ENCODE results near the gene SLC3A2. TPM values are rescaled to one million over a fixed set of nuclear protein-coding genes. Genes with fewer than 3 reads are reported as not detected.

Gene SLC3A2
- total and polyA plus RNA-seq, 2 of the 13 experiments (the other 11 are each of a cell fraction or from before 2014, with no cell fraction given) = 213 to 226 TPM

DNA sequence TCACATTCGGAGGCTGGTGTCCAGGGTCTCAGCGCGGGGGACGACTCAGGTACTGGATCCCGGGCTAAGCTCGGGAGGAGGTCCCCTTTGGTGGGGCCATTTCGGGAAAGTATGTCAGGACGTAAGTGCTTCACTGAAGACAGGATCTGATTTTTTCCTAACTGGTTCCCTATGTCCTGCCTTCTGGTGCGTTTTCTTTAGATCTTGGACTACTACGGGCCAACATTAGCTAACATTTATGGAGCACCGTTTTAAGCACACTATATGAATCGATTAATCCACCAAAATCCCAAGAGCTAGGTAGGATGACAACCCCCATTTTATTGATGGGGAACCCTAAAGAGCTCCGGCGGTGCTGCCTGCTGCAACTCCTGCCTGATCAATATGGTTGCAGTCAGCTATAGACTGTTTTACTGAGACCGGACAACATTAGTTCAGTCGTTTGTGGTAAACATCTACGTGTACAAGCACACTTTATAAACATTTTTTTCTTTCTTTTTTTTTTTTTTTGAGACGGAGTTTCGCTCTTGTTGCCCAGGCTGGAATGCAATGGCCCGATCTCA, 24.3 kb upstream of the SLC3A2 start (continued):
- TF ChIP-seq, protein P1, sequence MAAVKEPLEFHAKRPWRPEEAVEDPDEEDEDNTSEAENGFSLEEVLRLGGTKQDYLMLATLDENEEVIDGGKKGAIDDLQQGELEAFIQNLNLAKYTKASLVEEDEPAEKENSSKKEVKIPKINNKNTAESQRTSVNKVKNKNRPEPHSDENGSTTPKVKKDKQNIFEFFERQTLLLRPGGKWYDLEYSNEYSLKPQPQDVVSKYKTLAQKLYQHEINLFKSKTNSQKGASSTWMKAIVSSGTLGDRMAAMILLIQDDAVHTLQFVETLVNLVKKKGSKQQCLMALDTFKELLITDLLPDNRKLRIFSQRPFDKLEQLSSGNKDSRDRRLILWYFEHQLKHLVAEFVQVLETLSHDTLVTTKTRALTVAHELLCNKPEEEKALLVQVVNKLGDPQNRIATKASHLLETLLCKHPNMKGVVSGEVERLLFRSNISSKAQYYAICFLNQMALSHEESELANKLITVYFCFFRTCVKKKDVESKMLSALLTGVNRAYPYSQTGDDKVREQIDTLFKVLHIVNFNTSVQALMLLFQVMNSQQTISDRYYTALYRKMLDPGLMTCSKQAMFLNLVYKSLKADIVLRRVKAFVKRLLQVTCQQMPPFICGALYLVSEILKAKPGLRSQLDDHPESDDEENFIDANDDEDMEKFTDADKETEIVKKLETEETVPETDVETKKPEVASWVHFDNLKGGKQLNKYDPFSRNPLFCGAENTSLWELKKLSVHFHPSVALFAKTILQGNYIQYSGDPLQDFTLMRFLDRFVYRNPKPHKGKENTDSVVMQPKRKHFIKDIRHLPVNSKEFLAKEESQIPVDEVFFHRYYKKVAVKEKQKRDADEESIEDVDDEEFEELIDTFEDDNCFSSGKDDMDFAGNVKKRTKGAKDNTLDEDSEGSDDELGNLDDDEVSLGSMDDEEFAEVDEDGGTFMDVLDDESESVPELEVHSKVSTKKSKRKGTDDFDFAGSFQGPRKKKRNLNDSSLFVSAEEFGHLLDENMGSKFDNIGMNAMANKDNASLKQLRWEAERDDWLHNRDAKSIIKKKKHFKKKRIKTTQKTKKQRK (IDR thresholded peaks at IDR 0.05; ENCODE audit: low read length) = no peak
- TF ChIP-seq RCOR2 (CRISPR knock-in tag; IDR thresholded peaks at IDR 0.05) (no peak), ZNF180 (CRISPR knock-in tag; IDR thresholded peaks at IDR 0.05; ENCODE audit: borderline replicate concordance, low read depth) (no peak), SRF (IDR thresholded peaks at IDR 0.05; ENCODE audit: low read depth, low read length) (no peak), RXRA (CRISPR knock-in tag; IDR thresholded peaks at IDR 0.05) (no peak), SRSF9 (IDR thresholded peaks at IDR 0.05; ENCODE audit: borderline replicate concordance, insufficient read depth, low read depth, low read length, poor library complexity, severe bottlenecking) (no peak), CEBPB (IDR thresholded peaks at IDR 0.05; ENCODE audit: borderline replicate concordance, low read depth, low read length) (no peak), MYPOP (CRISPR knock-in tag; IDR thresholded peaks at IDR 0.05) (no peak), ZBTB42 (CRISPR knock-in tag; IDR thresholded peaks at IDR 0.05) (no peak), SMAD3 (CRISPR knock-in tag; IDR thresholded peaks at IDR 0.05) (no peak), ZNF605 (CRISPR knock-in tag; IDR thresholded peaks at IDR 0.05) (no peak), ZNF451 (CRISPR knock-in tag; IDR thresholded peaks at IDR 0.05) (no peak), ATF4 (CRISPR knock-in tag; IDR thresholded peaks at IDR 0.05) (no peak), MXD3 (CRISPR knock-in tag; IDR thresholded peaks at IDR 0.05) (no peak), CHD4 (IDR thresholded peaks at IDR 0.05; ENCODE audit: borderline replicate concordance, low read length) (no peak)
- TF ChIP-seq, protein P2, sequence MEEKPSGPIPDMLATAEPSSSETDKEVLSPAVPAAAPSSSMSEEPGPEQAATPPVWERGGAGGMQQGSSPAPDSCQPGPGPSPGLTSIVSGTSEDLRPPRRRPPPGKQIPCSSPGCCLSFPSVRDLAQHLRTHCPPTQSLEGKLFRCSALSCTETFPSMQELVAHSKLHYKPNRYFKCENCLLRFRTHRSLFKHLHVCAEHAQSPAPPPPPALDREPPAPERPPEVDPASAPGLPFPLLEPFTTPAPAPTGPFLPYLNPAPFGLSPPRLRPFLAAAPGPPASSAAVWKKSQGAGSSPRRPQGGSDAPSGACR (CRISPR knock-in tag; IDR thresholded peaks at IDR 0.05) = no peak
- TF ChIP-seq, protein P3, sequence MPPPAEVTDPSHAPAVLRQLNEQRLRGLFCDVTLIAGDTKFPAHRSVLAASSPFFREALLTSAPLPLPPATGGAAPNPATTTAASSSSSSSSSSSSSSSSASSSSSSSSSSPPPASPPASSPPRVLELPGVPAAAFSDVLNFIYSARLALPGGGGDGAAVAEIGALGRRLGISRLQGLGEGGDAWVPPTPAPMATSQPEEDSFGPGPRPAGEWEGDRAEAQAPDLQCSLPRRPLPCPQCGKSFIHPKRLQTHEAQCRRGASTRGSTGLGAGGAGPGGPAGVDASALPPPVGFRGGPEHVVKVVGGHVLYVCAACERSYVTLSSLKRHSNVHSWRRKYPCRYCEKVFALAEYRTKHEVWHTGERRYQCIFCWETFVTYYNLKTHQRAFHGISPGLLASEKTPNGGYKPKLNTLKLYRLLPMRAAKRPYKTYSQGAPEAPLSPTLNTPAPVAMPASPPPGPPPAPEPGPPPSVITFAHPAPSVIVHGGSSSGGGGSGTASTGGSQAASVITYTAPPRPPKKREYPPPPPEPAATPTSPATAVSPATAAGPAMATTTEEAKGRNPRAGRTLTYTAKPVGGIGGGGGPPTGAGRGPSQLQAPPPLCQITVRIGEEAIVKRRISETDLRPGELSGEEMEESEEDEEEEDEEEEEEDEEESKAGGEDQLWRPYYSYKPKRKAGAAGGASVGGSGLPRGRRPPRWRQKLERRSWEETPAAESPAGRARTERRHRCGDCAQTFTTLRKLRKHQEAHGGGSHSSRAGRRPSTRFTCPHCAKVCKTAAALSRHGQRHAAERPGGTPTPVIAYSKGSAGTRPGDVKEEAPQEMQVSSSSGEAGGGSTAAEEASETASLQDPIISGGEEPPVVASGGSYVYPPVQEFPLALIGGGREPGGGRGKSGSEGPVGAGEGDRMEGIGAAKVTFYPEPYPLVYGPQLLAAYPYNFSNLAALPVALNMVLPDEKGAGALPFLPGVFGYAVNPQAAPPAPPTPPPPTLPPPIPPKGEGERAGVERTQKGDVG (CRISPR knock-in tag; IDR thresholded peaks at IDR 0.05; ENCODE audit: borderline replicate concordance) = no peak
- TF ChIP-seq, protein P4, sequence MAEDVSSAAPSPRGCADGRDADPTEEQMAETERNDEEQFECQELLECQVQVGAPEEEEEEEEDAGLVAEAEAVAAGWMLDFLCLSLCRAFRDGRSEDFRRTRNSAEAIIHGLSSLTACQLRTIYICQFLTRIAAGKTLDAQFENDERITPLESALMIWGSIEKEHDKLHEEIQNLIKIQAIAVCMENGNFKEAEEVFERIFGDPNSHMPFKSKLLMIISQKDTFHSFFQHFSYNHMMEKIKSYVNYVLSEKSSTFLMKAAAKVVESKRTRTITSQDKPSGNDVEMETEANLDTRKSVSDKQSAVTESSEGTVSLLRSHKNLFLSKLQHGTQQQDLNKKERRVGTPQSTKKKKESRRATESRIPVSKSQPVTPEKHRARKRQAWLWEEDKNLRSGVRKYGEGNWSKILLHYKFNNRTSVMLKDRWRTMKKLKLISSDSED (CRISPR knock-in tag; IDR thresholded peaks at IDR 0.05) = no peak
